ENCODE measurements around the gene GAS6.
A peak's percentile ranks its signal among the peaks of the same experiment; 100 is the strongest.

The GAS6 gene

GRCh38 chr13:113777311-113778260, 86.3 kb downstream of the GAS6 start:
- H3K4me3 ChIP-seq (replicated peaks; ENCODE audit: low read depth, low read length), result no peak overlapping the region
- peak; percentile 49 for DNase-seq (ENCODE audit: low read depth)
- TF ChIP-seq CTCF (IDR thresholded peaks at IDR 0.05; ENCODE audit: low read length, missing control alignments), result no peak

GRCh38 chr13:113776231-113777125, 87.4 kb downstream of the GAS6 start:
- no peak for TF ChIP-seq CTCF (IDR thresholded peaks at IDR 0.05; ENCODE audit: low read length, missing control alignments)
- no peak for DNase-seq (ENCODE audit: low read depth)
- H3K4me3 ChIP-seq (replicated peaks; ENCODE audit: low read depth, low read length), result no peak overlapping the region

GRCh38 chr13:113775451-113776145, 88.3 kb downstream of the GAS6 start:
- H3K4me3 ChIP-seq (replicated peaks; ENCODE audit: low read depth, low read length), result no peak overlapping the region
- no peak for TF ChIP-seq CTCF (IDR thresholded peaks at IDR 0.05; ENCODE audit: low read length, missing control alignments)
- no peak for DNase-seq (ENCODE audit: low read depth)

GRCh38 chr13:113774177-113775107, 89.4 kb downstream of the GAS6 start:
- DNase-seq (ENCODE audit: low read depth), result peak; percentile 74
- H3K4me3 ChIP-seq (replicated peaks; ENCODE audit: low read depth, low read length), result no peak overlapping the region
- TF ChIP-seq CTCF (IDR thresholded peaks at IDR 0.05; ENCODE audit: low read length, missing control alignments), result no peak

- no peak for TF ChIP-seq CTCF (IDR thresholded peaks at IDR 0.05; ENCODE audit: low read length, missing control alignments)
- DNase-seq (ENCODE audit: low read depth), result peak; percentile 68
- H3K4me3 ChIP-seq (replicated peaks; ENCODE audit: low read depth, low read length), result no peak overlapping the region
Observed at GRCh38 chr13:113771709-113772331, 92.1 kb downstream of the GAS6 start.

All from fibroblast of pulmonary artery (primary cell).